ENCODE results near the gene DOHH.

Gene DOHH

GRCh38 chr19:3537438-3538240 lies 37.2 kb upstream of the DOHH start:
- TF ChIP-seq, protein P1, sequence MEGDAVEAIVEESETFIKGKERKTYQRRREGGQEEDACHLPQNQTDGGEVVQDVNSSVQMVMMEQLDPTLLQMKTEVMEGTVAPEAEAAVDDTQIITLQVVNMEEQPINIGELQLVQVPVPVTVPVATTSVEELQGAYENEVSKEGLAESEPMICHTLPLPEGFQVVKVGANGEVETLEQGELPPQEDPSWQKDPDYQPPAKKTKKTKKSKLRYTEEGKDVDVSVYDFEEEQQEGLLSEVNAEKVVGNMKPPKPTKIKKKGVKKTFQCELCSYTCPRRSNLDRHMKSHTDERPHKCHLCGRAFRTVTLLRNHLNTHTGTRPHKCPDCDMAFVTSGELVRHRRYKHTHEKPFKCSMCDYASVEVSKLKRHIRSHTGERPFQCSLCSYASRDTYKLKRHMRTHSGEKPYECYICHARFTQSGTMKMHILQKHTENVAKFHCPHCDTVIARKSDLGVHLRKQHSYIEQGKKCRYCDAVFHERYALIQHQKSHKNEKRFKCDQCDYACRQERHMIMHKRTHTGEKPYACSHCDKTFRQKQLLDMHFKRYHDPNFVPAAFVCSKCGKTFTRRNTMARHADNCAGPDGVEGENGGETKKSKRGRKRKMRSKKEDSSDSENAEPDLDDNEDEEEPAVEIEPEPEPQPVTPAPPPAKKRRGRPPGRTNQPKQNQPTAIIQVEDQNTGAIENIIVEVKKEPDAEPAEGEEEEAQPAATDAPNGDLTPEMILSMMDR (conservative IDR thresholded peaks at IDR 0.05) = no peak
- no peak overlapping the region for H3K27ac ChIP-seq

- TF ChIP-seq, protein P1 (conservative IDR thresholded peaks at IDR 0.05) = no peak
- no peak overlapping the region for H3K27ac ChIP-seq
Observed at GRCh38 chr19:3537101-3537437, 36.6 kb upstream of the DOHH start.

DNA sequence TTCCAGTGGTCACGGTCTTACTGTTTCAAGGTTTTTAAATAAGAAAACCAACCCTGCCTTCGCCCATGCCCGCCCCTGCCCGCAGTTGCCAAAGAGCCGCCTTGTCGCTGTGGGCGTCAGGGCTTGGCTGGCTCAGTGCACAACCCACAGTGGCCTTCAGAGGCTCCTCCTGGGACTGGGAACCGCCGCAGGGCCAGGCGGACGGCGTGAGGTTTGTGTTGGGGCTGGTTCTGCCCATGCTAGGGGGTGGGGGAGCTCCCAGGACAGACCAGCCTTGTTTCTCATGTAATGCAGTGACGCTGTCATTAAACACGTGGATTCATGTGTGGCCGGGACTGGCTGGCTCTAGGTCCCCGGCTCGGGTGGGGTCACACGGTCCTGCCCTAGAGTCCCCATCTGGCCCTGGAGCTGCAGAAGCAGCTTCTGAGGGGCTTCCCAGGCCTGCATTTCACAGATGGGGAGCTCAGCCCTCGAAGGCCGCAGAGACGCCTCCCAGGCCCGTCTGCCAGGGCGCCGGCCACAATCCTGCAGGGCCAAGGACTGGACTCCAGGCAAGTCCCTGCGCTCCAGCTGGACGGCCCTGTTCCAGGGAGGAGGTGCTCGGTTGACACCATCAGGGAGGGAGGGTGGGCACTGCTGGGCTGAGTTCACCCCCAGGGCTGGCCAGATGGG lies 36.1 kb upstream of the DOHH start:
- TF ChIP-seq, protein P1 (conservative IDR thresholded peaks at IDR 0.05) = no peak
- H3K27ac ChIP-seq = no peak overlapping the region

- TF ChIP-seq, protein P1 (conservative IDR thresholded peaks at IDR 0.05) = no peak
- no peak overlapping the region for H3K27ac ChIP-seq
Observed at GRCh38 chr19:3535981-3536380, 35.5 kb upstream of the DOHH start.

- H3K27ac ChIP-seq = no peak overlapping the region
- TF ChIP-seq, protein P1 (conservative IDR thresholded peaks at IDR 0.05) = no peak
Observed at GRCh38 chr19:3535563-3535965, 35.1 kb upstream of the DOHH start.

GRCh38 chr19:3535235-3535535 lies 34.7 kb upstream of the DOHH start:
- H3K27ac ChIP-seq = no peak overlapping the region
- TF ChIP-seq, protein P1 (conservative IDR thresholded peaks at IDR 0.05) = no peak

DNA sequence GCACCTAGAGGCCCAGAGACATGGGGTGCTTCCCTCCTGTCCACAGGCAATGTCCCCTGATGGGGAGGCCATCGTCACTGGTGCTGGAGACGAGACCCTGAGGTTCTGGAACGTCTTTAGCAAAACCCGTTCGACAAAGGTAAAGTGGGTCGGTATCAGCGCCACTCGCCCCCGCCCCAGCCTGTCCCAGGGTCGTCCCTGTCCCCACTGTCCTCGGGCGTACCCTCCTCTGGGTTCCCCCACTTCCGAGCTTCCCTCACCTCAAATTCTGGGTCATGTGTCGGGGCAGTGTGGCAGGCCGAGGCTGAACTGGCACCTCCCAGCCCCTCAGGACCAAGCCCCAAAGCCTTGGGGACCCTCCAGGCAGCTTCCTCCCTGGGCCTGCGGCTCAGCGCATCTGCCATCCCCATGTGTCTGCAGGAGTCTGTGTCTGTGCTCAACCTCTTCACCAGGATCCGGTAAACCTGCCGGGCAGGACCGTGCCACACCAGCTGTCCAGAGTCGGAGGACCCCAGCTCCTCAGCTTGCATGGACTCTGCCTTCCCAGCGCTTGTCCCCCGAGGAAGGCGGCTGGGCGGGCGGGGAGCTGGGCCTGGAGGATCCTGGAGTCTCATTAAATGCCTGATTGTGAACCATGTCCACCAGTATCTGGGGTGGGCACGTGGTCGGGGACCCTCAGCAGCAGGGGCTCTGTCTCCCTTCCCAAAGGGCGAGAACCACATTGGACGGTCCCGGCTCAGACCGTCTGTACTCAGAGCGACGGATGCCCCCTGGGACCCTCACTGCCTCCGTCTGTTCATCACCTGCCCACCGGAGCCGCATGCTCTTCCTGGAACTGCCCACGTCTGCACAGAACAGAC lies 34.1 kb upstream of the DOHH start:
- TF ChIP-seq, protein P1 (conservative IDR thresholded peaks at IDR 0.05) = no peak
- no peak overlapping the region for H3K27ac ChIP-seq
